Gastrocnemius medialis (tissue), 4 donors: ENCODE results near the gene MAP1LC3B. TPM values are rescaled to one million over a fixed set of nuclear protein-coding genes. Genes with fewer than 3 reads are reported as not detected.

Source experiments
- ATAC-seq, 2 donors: fragments of 150-250 bp; one replicate each; pipeline ENCODE4 v1.9.1; 2016
- DNase-seq, 2 donors: peaks; one replicate each; pipeline ENCODE4 v3.0.0-alpha.2; 2019
- H3K27ac ChIP-seq, 4 donors: fragments of 200-600 bp; sonication (generic); 1 replicate in 1 of 4; 2 replicates in 3 of 4; pipeline ENCODE4 v1.5.1; 2016 to 2018; ENCODE audit warnings: mild to moderate bottlenecking in 2 of 4, moderate library complexity in 1 of 4
- H3K27me3 ChIP-seq, 3 donors: fragments of 200-600 bp; sonication (generic) in 2 of 3; 1 replicate in 1 of 3; 2 replicates in 2 of 3; pipeline versions ENCODE4 v1.5.1 to v1.6.0; 2016 to 2019; ENCODE audit warnings: mild to moderate bottlenecking in 1 of 3, moderate library complexity in 1 of 3
- H3K36me3 ChIP-seq, 2 donors: fragments of 200-600 bp; sonication (generic) in 1 of 2; one replicate each; pipeline ENCODE4 v1.5.1; 2017 to 2018
- H3K4me1 ChIP-seq, 2 donors: fragments of 200-600 bp; sonication (generic) in 1 of 2; one replicate each; pipeline ENCODE4 v1.5.1; 2016 to 2017; ENCODE audit warnings: mild to moderate bottlenecking in 2 of 2
- H3K4me3 ChIP-seq, 4 donors: fragments of 200-600 bp; sonication (generic) in 3 of 4; 1 replicate in 1 of 4; 2 replicates in 3 of 4; pipeline ENCODE4 v1.5.1; 2016 to 2019; ENCODE audit warnings: mild to moderate bottlenecking in 2 of 4
- H3K9me3 ChIP-seq, 3 donors: fragments of 200-600 bp; sonication (generic) in 2 of 3; 1 replicate in 1 of 3; 2 replicates in 2 of 3; pipeline ENCODE4 v1.5.1; 2016 to 2019
- CTCF ChIP-seq, 5 experiments: fragments of 450-650 bp in 3 of 5; fragments of 200-600 bp in 2 of 5; sonication (generic) in 2 of 5; IDR thresholded peaks in 4 of 5; conservative IDR thresholded peaks in 1 of 5; 1 replicate in 4 of 5; 2 replicates in 1 of 5; pipeline ENCODE4 v1.5.1; 2016 to 2019; ENCODE audit warnings: antibody characterized with exemption in 5 of 5, mild to moderate bottlenecking in 3 of 5, moderate library complexity in 3 of 5
- POLR2A ChIP-seq, 2 donors: fragments of 450-650 bp; IDR thresholded peaks; one replicate each; pipeline ENCODE4 v1.6.1; 2017; ENCODE audit warnings: antibody characterized with exemption in 2 of 2, mild to moderate bottlenecking in 2 of 2, moderate library complexity in 2 of 2
- in situ Hi-C, 4 donors: fragments of 200-750 bp; cut with MboI; loops; one replicate each; pipeline versions ENCODE4 v1.15.0 to v1.8.0; 2017; ENCODE audit warnings: low sequenced_read_pairs in 4 of 4
- intact Hi-C: fragments of 100-400 bp; cut with DNase I; formaldehyde crosslinking; loops from one replicate; pipeline ENCODE4 v1.15.1; 2023; ENCODE audit warnings: low total_unique reads
- total RNA-seq, 4 donors: library from RNA; depleted of rRNA; stranded (reverse); fragments of >200 nt; gene quantifications; one replicate each; pipeline versions ENCODE4 v1.1.0 to v1.2.3, GENCODE V29; 2016

Gene MAP1LC3B
- total RNA-seq, 4 donors from 2014 or later: 76.3 to 165 (median 122) TPM

GRCh38 chr16:87395181-87395842, 3.2 kb downstream of the MAP1LC3B start:
- H3K27me3 ChIP-seq: no peaks in the 10 kb centered on the region
- H3K9me3 ChIP-seq: no peaks in the 10 kb centered on the region
- H3K4me1 ChIP-seq: peaks cover 26 to 29% of the 10 kb centered on the region in 2 donors
- H3K36me3 ChIP-seq: peaks cover 0 to 19% of the 10 kb centered on the region in 2 donors
- intact Hi-C loops: loop anchor here (2.0 kb wide), 1 partner anchor 71 kb away; no protein-coding TSS in a partner anchor
- DNase-seq: no peak
- peak overlapping the region; percentile 20 to 99 (median 98) for H3K27ac ChIP-seq
- ATAC-seq: no peak
- in situ Hi-C loops: loop anchor here (10.0 to 25.0 kb wide), 3 partner anchors 81 to 833 kb away; partner anchors contain the start of genes C16orf95 (in 2 of the 4), FOXC2 (in 1 of the 4), KLHDC4 (in 1 of the 4) and MTHFSD (in 1 of the 4)
- H3K4me3 ChIP-seq: no peak overlapping the region
- TF ChIP-seq POLR2A (IDR thresholded peaks at IDR 0.05) (no peak), CTCF (IDR thresholded peaks at IDR 0.05 in 4 of 5, conservative IDR thresholded peaks at IDR 0.05 in 1 of 5) (no peak)

GRCh38 chr16:87404764-87405625, 12.9 kb downstream of the MAP1LC3B start:
- intact Hi-C loops (loop anchor here (5.0 kb wide), 1 partner anchor 82 kb away; no protein-coding TSS in a partner anchor), in situ Hi-C loops (loop anchor here in 2 of 4 donors (25.0 kb wide), 1 partner anchor 232 kb away; no protein-coding TSS in a partner anchor)
- no peak for TF ChIP-seq POLR2A (IDR thresholded peaks at IDR 0.05)
- no peak for TF ChIP-seq CTCF (IDR thresholded peaks at IDR 0.05 in 4 of 5, conservative IDR thresholded peaks at IDR 0.05 in 1 of 5)
- H3K27me3 ChIP-seq: no peaks in the 10 kb centered on the region
- peak overlapping the region in 1 of 4 donors; percentile 26 for H3K27ac ChIP-seq
- no peak for ATAC-seq
- no peaks in the 10 kb centered on the region for H3K9me3 ChIP-seq
- DNase-seq: no peak
- H3K4me3 ChIP-seq: no peak overlapping the region
- peaks cover 2 to 73% of the 10 kb centered on the region in 2 donors for H3K36me3 ChIP-seq
- H3K4me1 ChIP-seq: no peaks in the 10 kb centered on the region

- ATAC-seq: no peak
These were observed 14.5 kb downstream of the MAP1LC3B start for GRCh38 chr16:87406495-87407088.

More at GRCh38 chr16:87406495-87407088, 14.5 kb downstream of the MAP1LC3B start:
- peak overlapping the region; percentile 40 to 53 (median 48) for H3K27ac ChIP-seq
- no peaks in the 10 kb centered on the region for H3K4me1 ChIP-seq
- intact Hi-C loops (loop anchor here (5.0 kb wide), 1 partner anchor 81 kb away; no protein-coding TSS in a partner anchor), in situ Hi-C loops (loop anchor here in 2 of 4 donors (25.0 kb wide), 1 partner anchor 231 kb away; no protein-coding TSS in a partner anchor)
- H3K27me3 ChIP-seq: no peaks in the 10 kb centered on the region
- peaks cover 2 to 76% of the 10 kb centered on the region in 2 donors for H3K36me3 ChIP-seq
- TF ChIP-seq CTCF (IDR thresholded peaks at IDR 0.05 in 4 of 5, conservative IDR thresholded peaks at IDR 0.05 in 1 of 5) (no peak), POLR2A (IDR thresholded peaks at IDR 0.05) (no peak)
- no peak for DNase-seq
- H3K9me3 ChIP-seq: no peaks in the 10 kb centered on the region
- H3K4me3 ChIP-seq: no peak overlapping the region
